Subcutaneous adipose tissue (tissue), 4 donors: ENCODE results near the gene SLC2A4RG. TPM values are rescaled to one million over a fixed set of nuclear protein-coding genes. Genes with fewer than 3 reads are reported as not detected.

Experiments
- total RNA-seq, 4 donors: library from RNA; depleted of rRNA; stranded (reverse); fragments of >200 nt; gene quantifications; one replicate each; pipeline ENCODE4 v1.1.0, GENCODE V29; 2016
- TF ChIP-seq, protein P1 (sequence below): fragments of 450-650 bp; IDR thresholded peaks from one replicate; pipeline ENCODE4 v1.5.1; 2016; ENCODE audit warnings: low read depth, mild to moderate bottlenecking, control low read depth, antibody characterized with exemption, moderate library complexity

Gene SLC2A4RG
- total RNA-seq, 4 donors from 2014 or later: 8.6 to 126 (median 28.9) TPM

GRCh38 chr20:63697357-63697867 lies 42.2 kb upstream of the SLC2A4RG start:
- TF ChIP-seq, protein P1, sequence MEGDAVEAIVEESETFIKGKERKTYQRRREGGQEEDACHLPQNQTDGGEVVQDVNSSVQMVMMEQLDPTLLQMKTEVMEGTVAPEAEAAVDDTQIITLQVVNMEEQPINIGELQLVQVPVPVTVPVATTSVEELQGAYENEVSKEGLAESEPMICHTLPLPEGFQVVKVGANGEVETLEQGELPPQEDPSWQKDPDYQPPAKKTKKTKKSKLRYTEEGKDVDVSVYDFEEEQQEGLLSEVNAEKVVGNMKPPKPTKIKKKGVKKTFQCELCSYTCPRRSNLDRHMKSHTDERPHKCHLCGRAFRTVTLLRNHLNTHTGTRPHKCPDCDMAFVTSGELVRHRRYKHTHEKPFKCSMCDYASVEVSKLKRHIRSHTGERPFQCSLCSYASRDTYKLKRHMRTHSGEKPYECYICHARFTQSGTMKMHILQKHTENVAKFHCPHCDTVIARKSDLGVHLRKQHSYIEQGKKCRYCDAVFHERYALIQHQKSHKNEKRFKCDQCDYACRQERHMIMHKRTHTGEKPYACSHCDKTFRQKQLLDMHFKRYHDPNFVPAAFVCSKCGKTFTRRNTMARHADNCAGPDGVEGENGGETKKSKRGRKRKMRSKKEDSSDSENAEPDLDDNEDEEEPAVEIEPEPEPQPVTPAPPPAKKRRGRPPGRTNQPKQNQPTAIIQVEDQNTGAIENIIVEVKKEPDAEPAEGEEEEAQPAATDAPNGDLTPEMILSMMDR: no peak

GRCh38 chr20:63697868-63698545 lies 41.6 kb upstream of the SLC2A4RG start:
- TF ChIP-seq, protein P1: no peak

GRCh38 chr20:63698739-63699465 lies 40.7 kb upstream of the SLC2A4RG start:
- TF ChIP-seq, protein P1: no peak

DNA sequence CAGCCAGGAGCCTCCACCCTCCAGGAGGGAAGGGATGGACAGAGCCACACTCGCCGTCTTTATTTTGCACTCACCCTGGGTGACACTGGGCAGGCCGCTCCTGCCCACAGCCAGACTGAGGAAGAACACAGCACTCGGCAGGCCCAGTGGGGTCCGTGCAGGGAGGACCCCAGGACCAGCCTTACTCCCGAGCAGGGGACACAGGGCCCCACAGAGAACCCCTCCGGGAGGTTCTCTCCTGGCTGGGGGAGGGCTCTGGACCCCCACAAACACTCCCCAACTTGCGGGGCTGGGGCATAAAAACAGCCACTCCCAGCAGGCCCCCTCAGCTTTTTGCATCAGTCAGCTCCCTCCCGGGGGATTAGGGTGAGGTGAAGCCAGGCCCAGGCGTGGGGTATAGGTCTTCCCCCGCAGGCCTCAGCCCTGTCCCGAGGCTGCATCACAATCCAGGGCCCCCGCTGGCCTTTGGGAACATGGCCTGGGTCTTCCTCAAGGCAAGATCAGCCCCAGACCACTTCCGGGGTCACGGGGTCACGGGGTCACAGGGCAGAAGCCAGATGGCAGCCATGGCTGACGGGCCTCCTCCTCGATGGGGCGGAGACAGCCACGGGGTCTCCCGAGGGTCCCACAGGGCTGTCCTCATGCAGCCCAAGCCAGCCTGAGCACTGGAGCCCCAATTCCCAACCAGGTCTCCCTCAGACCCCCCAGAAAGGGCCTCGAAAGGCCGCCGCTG lies 39.9 kb upstream of the SLC2A4RG start:
- TF ChIP-seq, protein P1: no peak

GRCh38 chr20:63700199-63701050 lies 39.2 kb upstream of the SLC2A4RG start:
- TF ChIP-seq, protein P1: no peak

DNA sequence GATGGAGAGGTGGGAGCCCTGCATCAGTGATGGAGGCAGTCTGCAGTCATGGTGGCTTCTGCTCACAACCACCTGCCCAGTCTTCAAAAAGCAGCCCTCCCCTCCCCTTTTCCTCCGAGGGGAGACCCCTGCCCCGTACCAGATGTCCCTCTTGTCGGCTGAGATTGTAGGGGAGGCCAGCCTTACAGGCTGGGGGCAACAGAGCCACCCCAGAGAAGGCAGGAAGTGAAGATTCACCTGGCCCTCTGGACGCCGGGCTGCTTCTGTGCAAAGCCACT lies 38.6 kb upstream of the SLC2A4RG start:
- TF ChIP-seq, protein P1: no peak
